ENCODE results near the gene TRMT11. TPM values are rescaled to one million over a fixed set of nuclear protein-coding genes. Genes with fewer than 3 reads are reported as not detected.

The TRMT11 gene
- polyA plus RNA-seq, 1 of the 3 experiments (the other 2 are of a cell fraction) = 15.0 TPM

GRCh38 chr6:126007800-126008199 lies 21.5 kb downstream of the TRMT11 start:
- TF ChIP-seq, protein P1, sequence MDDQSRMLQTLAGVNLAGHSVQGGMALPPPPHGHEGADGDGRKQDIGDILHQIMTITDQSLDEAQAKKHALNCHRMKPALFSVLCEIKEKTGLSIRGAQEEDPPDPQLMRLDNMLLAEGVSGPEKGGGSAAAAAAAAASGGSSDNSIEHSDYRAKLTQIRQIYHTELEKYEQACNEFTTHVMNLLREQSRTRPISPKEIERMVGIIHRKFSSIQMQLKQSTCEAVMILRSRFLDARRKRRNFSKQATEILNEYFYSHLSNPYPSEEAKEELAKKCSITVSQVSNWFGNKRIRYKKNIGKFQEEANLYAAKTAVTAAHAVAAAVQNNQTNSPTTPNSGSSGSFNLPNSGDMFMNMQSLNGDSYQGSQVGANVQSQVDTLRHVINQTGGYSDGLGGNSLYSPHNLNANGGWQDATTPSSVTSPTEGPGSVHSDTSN (IDR thresholded peaks at IDR 0.05) = no peak
- H3K4me1 ChIP-seq (ENCODE audit: control insufficient read depth in 1 of 2, insufficient read depth in 2 of 2, low read depth in 1 of 2, low read length in 1 of 2) = no peaks in the 10 kb centered on the region; a peak in 1 of 4 replicates
- CTCF ChIA-PET = interaction anchor here (0.8 to 1.3 kb wide), 5 partner anchors 9 to 26 kb away, joined by 3 to 6 read pairs (median 3); no protein-coding TSS in a partner anchor
- H3K9me3 ChIP-seq = no peaks in the 10 kb centered on the region
- H4K20me1 ChIP-seq (ENCODE audit: insufficient read depth) = no peaks in the 10 kb centered on the region
- H3K27ac ChIP-seq (ENCODE audit: low read depth in 2 of 2, low read length in 1 of 2) = no peak overlapping the region
- no peak overlapping the region for H3K4me3 ChIP-seq (ENCODE audit: low read depth in 2 of 2, low read length in 1 of 2)
- H3K27me3 ChIP-seq (ENCODE audit: insufficient read depth) = no peaks in the 10 kb centered on the region
- H3F3A ChIP-seq (replicated peaks; ENCODE audit: insufficient read depth) = no peaks in the 10 kb centered on the region
- POLR2A ChIA-PET = no interaction called here
- no peak for DNase-seq
- no peaks in the 10 kb centered on the region for H3K79me2 ChIP-seq (ENCODE audit: insufficient read depth)
- H3K4me2 ChIP-seq = no peak overlapping the region
- H2AFZ ChIP-seq (ENCODE audit: low read depth) = no peak overlapping the region
- H3K9me2 ChIP-seq = no peaks in the 10 kb centered on the region
- H3K36me3 ChIP-seq (replicated peaks in 1 of 2; ENCODE audit: control insufficient read depth in 1 of 2, insufficient read depth in 2 of 2, low read length in 1 of 2) = peaks cover 59 to 91% of the 10 kb centered on the region in 2 experiments
- no peak overlapping the region for H3K9ac ChIP-seq

DNA sequence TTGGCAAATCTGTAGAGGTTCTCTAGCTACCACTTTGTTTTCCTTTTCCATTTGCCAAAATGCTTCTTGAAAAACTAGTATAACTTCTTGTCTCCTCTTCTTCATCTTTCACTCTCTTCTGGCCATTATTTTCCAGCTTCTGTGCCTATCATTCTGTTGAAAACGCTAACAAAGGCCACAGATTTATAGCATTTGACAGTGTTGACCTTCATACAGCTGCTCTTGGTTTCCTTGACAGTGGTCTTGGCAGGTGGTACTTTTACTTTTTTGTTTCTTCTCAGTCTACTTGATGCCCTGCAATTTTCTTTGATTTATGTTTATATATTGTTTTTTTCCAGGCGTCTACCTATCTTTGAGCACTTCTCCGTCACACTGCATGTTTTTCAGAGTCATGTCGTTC lies 23.7 kb downstream of the TRMT11 start:
- Histone ChIP-seq H3F3A (replicated peaks; ENCODE audit: insufficient read depth) (peaks cover 9% of the 10 kb centered on the region), H2AFZ (ENCODE audit: low read depth) (no peak overlapping the region), H3K36me3 (replicated peaks in 1 of 2; ENCODE audit: control insufficient read depth in 1 of 2, insufficient read depth in 2 of 2, low read length in 1 of 2) (peaks cover 63 to 88% of the 10 kb centered on the region in 2 experiments), H3K4me2 (no peak overlapping the region), H3K9me2 (no peaks in the 10 kb centered on the region), H3K27me3 (ENCODE audit: insufficient read depth) (no peaks in the 10 kb centered on the region), H3K4me1 (ENCODE audit: control insufficient read depth in 1 of 2, insufficient read depth in 2 of 2, low read depth in 1 of 2, low read length in 1 of 2) (peaks cover 0 to 1% of the 10 kb centered on the region in 2 experiments; a peak in 1 of 4 replicates), H3K4me3 (ENCODE audit: low read depth in 2 of 2, low read length in 1 of 2) (no peak overlapping the region), H4K20me1 (ENCODE audit: insufficient read depth) (peaks cover under 1% of the 10 kb centered on the region; the same call in 1 of the 2 replicates), H3K27ac (ENCODE audit: low read depth in 2 of 2, low read length in 1 of 2) (no peak overlapping the region), H3K79me2 (ENCODE audit: insufficient read depth) (no peaks in the 10 kb centered on the region), H3K9ac (no peak overlapping the region), H3K9me3 (no peaks in the 10 kb centered on the region)
- POLR2A ChIA-PET = no interaction called here
- 82% methylated on average over 4 of the region's 4 CpGs for WGBS (ENCODE audit: low lambda C conversion rate)
- TF ChIP-seq IRF3 (IDR thresholded peaks at IDR 0.05; ENCODE audit: low read depth, low read length) = no peak
- no peak for TF ChIP-seq NRF1 (IDR thresholded peaks at IDR 0.05; ENCODE audit: low read depth, low read length)
- no peak for TF ChIP-seq FOXM1 (IDR thresholded peaks at IDR 0.05; ENCODE audit: low read depth)
- no peak for TF ChIP-seq GATA2 (CRISPR knock-in tag; IDR thresholded peaks at IDR 0.05)
- no peak for TF ChIP-seq YY1 (IDR thresholded peaks at IDR 0.05; ENCODE audit: low read depth)
- TF ChIP-seq, protein P2, sequence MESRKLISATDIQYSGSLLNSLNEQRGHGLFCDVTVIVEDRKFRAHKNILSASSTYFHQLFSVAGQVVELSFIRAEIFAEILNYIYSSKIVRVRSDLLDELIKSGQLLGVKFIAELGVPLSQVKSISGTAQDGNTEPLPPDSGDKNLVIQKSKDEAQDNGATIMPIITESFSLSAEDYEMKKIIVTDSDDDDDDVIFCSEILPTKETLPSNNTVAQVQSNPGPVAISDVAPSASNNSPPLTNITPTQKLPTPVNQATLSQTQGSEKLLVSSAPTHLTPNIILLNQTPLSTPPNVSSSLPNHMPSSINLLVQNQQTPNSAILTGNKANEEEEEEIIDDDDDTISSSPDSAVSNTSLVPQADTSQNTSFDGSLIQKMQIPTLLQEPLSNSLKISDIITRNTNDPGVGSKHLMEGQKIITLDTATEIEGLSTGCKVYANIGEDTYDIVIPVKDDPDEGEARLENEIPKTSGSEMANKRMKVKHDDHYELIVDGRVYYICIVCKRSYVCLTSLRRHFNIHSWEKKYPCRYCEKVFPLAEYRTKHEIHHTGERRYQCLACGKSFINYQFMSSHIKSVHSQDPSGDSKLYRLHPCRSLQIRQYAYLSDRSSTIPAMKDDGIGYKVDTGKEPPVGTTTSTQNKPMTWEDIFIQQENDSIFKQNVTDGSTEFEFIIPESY (IDR thresholded peaks at IDR 0.05; ENCODE audit: borderline replicate concordance, low read depth) = no peak
- TF ChIP-seq, protein P3, sequence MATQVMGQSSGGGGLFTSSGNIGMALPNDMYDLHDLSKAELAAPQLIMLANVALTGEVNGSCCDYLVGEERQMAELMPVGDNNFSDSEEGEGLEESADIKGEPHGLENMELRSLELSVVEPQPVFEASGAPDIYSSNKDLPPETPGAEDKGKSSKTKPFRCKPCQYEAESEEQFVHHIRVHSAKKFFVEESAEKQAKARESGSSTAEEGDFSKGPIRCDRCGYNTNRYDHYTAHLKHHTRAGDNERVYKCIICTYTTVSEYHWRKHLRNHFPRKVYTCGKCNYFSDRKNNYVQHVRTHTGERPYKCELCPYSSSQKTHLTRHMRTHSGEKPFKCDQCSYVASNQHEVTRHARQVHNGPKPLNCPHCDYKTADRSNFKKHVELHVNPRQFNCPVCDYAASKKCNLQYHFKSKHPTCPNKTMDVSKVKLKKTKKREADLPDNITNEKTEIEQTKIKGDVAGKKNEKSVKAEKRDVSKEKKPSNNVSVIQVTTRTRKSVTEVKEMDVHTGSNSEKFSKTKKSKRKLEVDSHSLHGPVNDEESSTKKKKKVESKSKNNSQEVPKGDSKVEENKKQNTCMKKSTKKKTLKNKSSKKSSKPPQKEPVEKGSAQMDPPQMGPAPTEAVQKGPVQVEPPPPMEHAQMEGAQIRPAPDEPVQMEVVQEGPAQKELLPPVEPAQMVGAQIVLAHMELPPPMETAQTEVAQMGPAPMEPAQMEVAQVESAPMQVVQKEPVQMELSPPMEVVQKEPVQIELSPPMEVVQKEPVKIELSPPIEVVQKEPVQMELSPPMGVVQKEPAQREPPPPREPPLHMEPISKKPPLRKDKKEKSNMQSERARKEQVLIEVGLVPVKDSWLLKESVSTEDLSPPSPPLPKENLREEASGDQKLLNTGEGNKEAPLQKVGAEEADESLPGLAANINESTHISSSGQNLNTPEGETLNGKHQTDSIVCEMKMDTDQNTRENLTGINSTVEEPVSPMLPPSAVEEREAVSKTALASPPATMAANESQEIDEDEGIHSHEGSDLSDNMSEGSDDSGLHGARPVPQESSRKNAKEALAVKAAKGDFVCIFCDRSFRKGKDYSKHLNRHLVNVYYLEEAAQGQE (IDR thresholded peaks at IDR 0.05; ENCODE audit: low read depth, low read length) = no peak
- no peak for TF ChIP-seq SIN3A (IDR thresholded peaks at IDR 0.05; ENCODE audit: borderline replicate concordance, low read depth, low read length)
- TF ChIP-seq RCOR1 (IDR thresholded peaks at IDR 0.05; ENCODE audit: low read length) = no peak
- TF ChIP-seq ELF1 (IDR thresholded peaks at IDR 0.05) = no peak
- no peak for TF ChIP-seq CHD2 (IDR thresholded peaks at IDR 0.05; ENCODE audit: low read length, partially characterized antibody)
- TF ChIP-seq POLR2AphosphoS5 (IDR thresholded peaks at IDR 0.05; ENCODE audit: low read depth, low read length) = no peak
- no peak for TF ChIP-seq MXI1 (IDR thresholded peaks at IDR 0.05; ENCODE audit: low read depth, low read length)
- no peak for TF ChIP-seq JUND (IDR thresholded peaks at IDR 0.05)
- TF ChIP-seq, protein P1 (IDR thresholded peaks at IDR 0.05) = no peak
- DNase-seq = no peak
- CTCF ChIA-PET = interaction anchor here (1.0 to 1.2 kb wide), 2 partner anchors 9 to 14 kb away, joined by 3 read pairs; no protein-coding TSS in a partner anchor
